Measurements from ENCODE around the gene PHB1.
"Not testable (repeated sequence)": the region's sequence is repeated elsewhere in the genome, so short reads cannot be mapped to it uniquely, and the experiment has no call there.

PHB1 gene

GRCh38 chr17:49386373-49386772, 28.3 kb downstream of the PHB1 start:
- DNase-seq: peak in 1 of 10 donors; percentile 38
- intact Hi-C loops (cut with DNase I): no loop called here

GRCh38 chr17:49384951-49385350, 29.7 kb downstream of the PHB1 start:
- peak in 1 of 10 donors; percentile 4 for DNase-seq
- intact Hi-C loops (cut with DNase I): no loop called here

- intact Hi-C loops (cut with DNase I): no loop called here
- DNase-seq: no peak
Observed at GRCh38 chr17:49383060-49383459, 31.6 kb downstream of the PHB1 start.

GRCh38 chr17:49382556-49382955, 32.1 kb downstream of the PHB1 start:
- peak in 1 of 10 donors; percentile 52 for DNase-seq
- intact Hi-C loops (cut with DNase I): no loop called here

GRCh38 chr17:49381793-49382192, 32.9 kb downstream of the PHB1 start:
- DNase-seq: no peak
- intact Hi-C loops (cut with DNase I): no loop called here

GRCh38 chr17:49381033-49381432, 33.6 kb downstream of the PHB1 start:
- peak in 1 of 10 donors; percentile 2 for DNase-seq

GRCh38 chr17:49379926-49380325, 34.8 kb downstream of the PHB1 start:
- no peak for DNase-seq

More at GRCh38 chr17:49381033-49381432, 33.6 kb downstream of the PHB1 start:
- intact Hi-C loops (cut with DNase I): no loop called here

GRCh38 chr17:49378311-49378710, 36.4 kb downstream of the PHB1 start:
- DNase-seq: peak in 1 of 10 donors; percentile 2
- intact Hi-C loops (cut with DNase I): no loop called here

More at GRCh38 chr17:49379926-49380325, 34.8 kb downstream of the PHB1 start:
- intact Hi-C loops (cut with DNase I): no loop called here

- intact Hi-C loops (cut with DNase I): no loop called here
- no peak for DNase-seq
Observed at GRCh38 chr17:49375544-49375943, 39.1 kb downstream of the PHB1 start.

- DNase-seq: peak in 1 of 10 donors; percentile 35
- intact Hi-C loops (cut with DNase I): no loop called here
Observed at GRCh38 chr17:49373115-49373514, 41.6 kb downstream of the PHB1 start.

GRCh38 chr17:49372425-49372824, 42.3 kb downstream of the PHB1 start:
- intact Hi-C loops (cut with DNase I): no loop called here
- peak in 1 of 10 donors; percentile 70 for DNase-seq

- intact Hi-C loops (cut with DNase I): no loop called here
- DNase-seq: peak in 1 of 10 donors; percentile 41
Observed at GRCh38 chr17:49370971-49371834, 43.5 kb downstream of the PHB1 start.

GRCh38 chr17:49369760-49370159, 44.9 kb downstream of the PHB1 start:
- intact Hi-C loops (cut with DNase I): no loop called here
- no peak for DNase-seq

GRCh38 chr17:49369089-49369488, 45.6 kb downstream of the PHB1 start:
- intact Hi-C loops (cut with DNase I): no loop called here
- DNase-seq: no peak

- DNase-seq: peak in 8 of 10 donors; percentile 31 to 88 (median 45)
- intact Hi-C loops (cut with DNase I): no loop called here
Observed at GRCh38 chr17:49365667-49366066, 49.0 kb downstream of the PHB1 start.

- DNase-seq: peak in 1 of 10 donors; percentile 43
- intact Hi-C loops (cut with DNase I): not testable (repeated sequence)
Observed at GRCh38 chr17:49365126-49365525, 49.6 kb downstream of the PHB1 start.

- peak in 1 of 10 donors; percentile 34 for DNase-seq
- intact Hi-C loops (cut with DNase I): no loop called here
Observed at GRCh38 chr17:49364119-49364518, 50.6 kb downstream of the PHB1 start.

GRCh38 chr17:49363251-49363650, 51.4 kb downstream of the PHB1 start:
- intact Hi-C loops (cut with DNase I): no loop called here
- DNase-seq: no peak

- intact Hi-C loops (cut with DNase I): no loop called here
- no peak for DNase-seq
Observed at GRCh38 chr17:49362723-49363117, 52.0 kb downstream of the PHB1 start.

- DNase-seq: peak; percentile 81 to 98 (median 89)
- intact Hi-C loops (cut with DNase I): no loop called here
Observed at GRCh38 chr17:49361902-49362722, 52.6 kb downstream of the PHB1 start, which contains the start of gene ZNF652. Gene ZNF652 (minus strand): TSS chr17:49362250. CDS start chr17:49317725, 44,525 bp downstream.
